GM18519 (cell line): ENCODE results near the gene SLC7A6.

Experiments
- ATAC-seq: cut with Tn5 transposase; IDR thresholded peaks from one replicate; pipeline ENCODE4 v1.9.1; 2021; ENCODE audit warnings: mild to moderate bottlenecking, moderate library complexity; ENCODE audit not compliant: unreplicated experiment, low FRiP score

The SLC7A6 gene

GRCh38 chr16:68264128-68265077 lies at the start of gene SLC7A6:
Gene SLC7A6 (plus strand): TSS chr16:68264526. CDS start chr16:68274727, 10,201 bp downstream.
- peak; percentile 39 for ATAC-seq

- no peak for ATAC-seq
Measured at GRCh38 chr16:68214726-68215125, 49.6 kb upstream of the SLC7A6 start.

- no peak for ATAC-seq
Measured at GRCh38 chr16:68215302-68215701, 49.0 kb upstream of the SLC7A6 start.

GRCh38 chr16:68216240-68216639 lies 48.1 kb upstream of the SLC7A6 start:
- no peak for ATAC-seq

DNA sequence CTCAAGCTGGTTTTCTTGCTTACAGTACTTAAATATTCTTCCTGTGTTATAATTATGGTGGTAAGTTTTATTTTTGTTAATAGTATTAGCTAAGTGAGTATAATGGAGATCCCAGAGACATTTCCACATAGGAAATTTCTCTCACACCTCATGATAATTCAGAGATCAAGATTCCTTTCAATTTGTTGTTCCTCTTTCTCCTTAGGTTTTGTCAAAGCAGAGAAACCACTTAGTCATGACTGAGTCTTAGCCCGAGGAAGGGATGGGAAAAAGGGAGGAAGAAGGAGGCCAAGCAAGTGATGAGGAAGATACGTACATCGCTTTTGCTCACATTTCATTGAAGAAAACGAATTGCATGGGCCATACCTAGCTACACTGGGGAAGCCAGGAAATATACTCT lies 46.8 kb upstream of the SLC7A6 start:
- ATAC-seq, result no peak

- no peak for ATAC-seq
Measured at GRCh38 chr16:68219725-68220351, 44.5 kb upstream of the SLC7A6 start.

DNA sequence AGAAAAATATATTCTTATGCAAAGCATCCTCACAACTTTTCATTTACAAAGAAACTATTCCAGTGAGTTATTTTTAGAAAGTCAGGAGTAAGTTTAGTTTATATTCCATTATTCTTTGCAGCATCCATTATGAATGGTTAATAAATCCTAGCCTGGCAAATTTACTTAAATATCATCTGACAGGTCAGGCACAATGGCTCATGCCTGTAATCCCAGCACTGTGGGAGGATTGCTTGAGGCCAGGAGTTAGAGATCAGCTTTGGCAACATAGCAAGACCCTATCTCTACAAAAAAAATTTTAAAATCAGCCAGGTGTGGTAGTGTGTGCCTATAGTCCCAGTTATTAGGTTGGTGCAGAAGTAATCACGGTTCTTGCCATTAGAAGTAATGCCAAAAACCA lies 41.3 kb upstream of the SLC7A6 start:
- ATAC-seq, result no peak

DNA sequence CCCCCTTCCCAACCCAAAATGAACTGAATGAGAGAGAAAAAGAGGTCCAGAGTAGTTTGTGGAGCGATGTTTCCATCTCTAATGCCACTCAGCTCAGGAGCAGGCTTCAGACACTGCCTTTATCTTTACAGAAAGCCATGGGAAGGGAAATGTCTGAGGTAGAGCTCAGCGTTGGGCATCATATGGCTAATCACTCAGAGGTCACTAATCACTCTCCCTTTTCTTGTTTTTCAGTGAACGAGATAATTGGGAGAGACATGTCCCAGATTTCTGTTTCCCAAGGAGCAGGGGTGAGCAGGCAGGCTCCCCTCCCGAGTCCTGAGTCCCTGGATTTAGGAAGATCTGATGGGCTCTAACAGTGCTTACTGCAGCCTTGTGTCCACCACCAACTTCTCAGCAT lies 38.2 kb upstream of the SLC7A6 start:
- ATAC-seq, result no peak

DNA sequence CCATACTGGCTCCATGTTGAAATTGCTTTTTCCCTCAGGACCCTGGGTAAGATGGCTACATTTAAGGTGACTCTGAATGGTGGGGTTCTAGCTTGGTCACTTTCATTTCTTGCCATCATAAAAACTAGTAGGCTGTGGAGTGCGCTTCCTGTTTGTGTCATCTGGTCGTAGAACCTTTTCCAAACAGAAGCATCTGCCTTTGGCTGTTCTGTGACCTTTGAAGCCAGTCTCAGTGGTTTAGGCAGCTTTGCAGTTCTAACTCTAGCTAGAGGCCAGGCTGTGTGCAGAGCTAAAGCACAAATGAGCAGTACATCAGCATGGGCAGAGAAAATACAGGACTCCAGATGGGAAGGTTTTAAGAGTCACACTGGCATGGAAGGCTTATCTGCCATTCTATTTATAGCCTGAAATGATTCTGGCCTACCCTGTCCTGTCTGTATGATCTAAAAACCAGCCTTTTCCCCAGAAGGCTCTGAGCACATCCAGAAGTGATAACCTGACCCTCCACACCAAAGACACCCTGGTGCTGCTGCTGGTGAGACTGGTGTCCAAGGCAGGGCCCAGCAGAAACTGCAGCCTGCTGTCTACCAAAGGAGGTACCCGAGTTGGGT lies 37.0 kb upstream of the SLC7A6 start:
- ATAC-seq, result no peak

- ATAC-seq, result no peak
Measured at GRCh38 chr16:68227850-68228553, 36.3 kb upstream of the SLC7A6 start.

GRCh38 chr16:68228652-68229051 lies 35.7 kb upstream of the SLC7A6 start:
- no peak for ATAC-seq

DNA sequence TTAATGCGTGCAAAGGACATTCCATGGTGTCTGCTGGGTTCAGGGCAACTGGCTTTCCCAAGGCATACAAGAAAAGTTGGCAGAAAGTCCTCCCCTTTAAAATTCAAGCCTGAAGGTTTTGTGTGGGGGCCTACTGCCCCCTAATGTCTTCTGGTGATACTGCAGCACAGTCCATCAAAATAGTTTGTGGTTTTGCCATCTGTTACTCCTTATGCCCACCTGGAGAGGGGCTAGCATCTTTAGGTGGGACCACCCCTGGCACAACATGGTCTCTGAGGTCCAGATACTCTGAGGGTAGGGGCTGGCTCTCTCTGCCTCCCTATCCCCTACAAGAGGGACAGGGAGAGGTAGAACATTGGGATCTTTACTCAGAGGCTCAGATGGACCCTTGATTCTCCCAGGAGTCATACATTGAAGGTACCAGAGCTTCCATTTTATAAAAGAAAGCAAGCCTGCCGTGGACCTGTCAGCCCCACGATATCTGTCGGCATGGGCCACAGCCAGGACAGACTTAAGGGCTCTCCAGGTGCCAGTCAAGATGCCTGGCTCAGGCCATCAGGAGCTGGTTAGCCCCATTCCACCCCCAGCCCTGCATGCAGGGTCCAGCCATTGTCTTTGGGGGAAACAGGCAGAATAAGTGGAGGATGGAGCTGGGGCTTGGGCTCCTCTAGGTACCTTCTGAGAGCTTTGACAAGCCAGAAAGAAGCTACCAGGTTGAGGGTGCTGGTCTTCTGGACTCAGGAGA lies 34.7 kb upstream of the SLC7A6 start:
- no peak for ATAC-seq

DNA sequence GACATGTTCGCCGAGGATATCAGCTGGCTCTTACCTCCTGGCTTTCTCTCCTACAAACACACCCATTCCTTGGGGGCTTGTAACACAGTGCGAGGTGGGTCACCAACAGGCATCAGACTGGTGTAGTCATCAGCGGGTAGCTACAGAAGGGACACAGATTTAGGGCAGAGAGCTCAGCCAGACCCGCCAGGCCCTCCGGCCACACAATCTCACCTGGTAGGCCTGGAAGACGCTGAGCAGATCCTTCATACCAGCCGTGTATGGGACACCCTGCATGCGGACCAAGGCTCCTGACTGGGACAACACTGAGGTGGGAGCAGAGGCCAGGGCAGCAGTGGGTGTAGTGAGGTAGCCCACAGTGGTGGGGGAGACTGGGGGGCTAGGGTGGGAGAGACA lies 34.2 kb upstream of the SLC7A6 start:
- ATAC-seq, result no peak

DNA sequence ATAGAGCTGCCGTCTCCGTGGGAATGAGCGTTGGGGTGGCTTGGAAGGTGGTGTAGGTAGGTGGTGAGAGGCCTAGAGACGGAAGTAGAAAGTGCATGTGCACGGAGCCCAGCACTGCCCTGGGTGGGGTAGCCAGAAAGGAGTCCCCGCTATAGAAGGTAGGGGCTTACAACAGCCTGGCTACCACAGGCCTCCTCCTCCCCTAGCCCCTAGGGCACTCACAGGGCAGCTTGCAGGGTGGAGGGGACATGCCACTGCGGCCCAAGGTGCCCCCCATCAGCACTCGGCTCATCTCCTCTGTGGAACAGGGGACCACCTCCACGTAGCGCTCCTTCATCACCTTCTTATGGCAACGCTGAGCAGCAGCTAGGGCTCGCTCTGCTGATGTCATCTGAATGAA lies 33.4 kb upstream of the SLC7A6 start:
- ATAC-seq, result no peak

DNA sequence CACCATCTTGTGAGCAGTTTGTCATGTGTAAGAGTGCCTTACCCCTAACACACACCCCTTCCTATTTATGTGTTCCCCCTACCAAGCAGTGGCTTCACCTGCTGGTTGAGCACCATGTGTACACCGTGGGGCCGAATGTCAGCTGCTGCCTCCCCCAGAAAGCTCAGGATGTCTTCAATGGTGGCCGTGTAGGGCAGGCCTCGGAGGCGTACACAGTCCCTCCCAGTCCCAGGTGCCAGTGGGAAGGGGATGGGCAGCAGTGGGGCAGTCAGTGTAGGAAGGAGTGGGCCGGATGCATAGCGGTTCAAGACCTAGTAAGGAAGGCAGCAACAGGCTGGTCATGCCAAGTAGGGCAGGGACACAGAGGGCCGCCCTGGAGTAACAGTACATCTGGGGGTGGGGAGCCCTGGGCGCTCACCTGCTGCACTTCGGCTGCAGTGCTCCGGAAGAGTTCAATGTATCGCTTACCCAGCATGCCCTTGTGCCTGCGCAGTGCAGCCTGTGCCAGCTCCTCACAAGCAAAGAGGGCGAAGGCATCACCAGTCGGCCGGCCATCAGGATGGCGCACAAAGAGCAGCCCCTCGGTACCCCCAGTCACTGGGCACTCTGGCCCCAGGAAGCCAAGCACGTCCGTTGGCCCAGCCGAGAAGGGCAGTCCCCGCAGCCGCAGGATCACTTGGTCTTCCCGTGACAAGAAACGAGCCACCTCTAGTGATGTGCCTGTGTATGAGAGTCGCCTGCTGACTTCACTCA lies 32.8 kb upstream of the SLC7A6 start:
- no peak for ATAC-seq

- ATAC-seq, result no peak
Measured at GRCh38 chr16:68232335-68232734, 32.0 kb upstream of the SLC7A6 start.

GRCh38 chr16:68233085-68233834 lies 31.1 kb upstream of the SLC7A6 start:
- ATAC-seq, result no peak

DNA sequence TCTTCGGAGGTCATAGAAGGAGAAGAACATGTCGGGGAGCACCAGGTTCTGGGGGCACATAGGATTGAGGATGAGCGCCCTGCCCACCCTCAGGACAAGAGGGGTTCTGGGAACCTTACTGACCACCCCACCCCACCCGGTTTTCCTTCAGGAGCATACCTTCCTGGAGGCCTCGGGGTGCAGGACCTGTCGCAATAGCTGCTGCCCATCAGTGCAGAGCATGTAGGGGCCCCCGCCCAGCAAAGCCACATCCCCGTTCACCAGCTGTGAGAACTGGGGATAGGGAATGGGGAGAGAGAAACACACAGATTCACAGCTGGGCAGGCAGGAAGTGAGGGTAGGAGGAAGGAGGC lies 30.5 kb upstream of the SLC7A6 start:
- ATAC-seq, result no peak
